ENCODE results near the gene PHACTR3. TPM values are rescaled to one million over a fixed set of nuclear protein-coding genes. Genes with fewer than 3 reads are reported as not detected.

The PHACTR3 gene
- total and polyA plus RNA-seq, 2 donors (not counting 3 experiments of a cell fraction or from before 2014, with no cell fraction given): not detected

DNA sequence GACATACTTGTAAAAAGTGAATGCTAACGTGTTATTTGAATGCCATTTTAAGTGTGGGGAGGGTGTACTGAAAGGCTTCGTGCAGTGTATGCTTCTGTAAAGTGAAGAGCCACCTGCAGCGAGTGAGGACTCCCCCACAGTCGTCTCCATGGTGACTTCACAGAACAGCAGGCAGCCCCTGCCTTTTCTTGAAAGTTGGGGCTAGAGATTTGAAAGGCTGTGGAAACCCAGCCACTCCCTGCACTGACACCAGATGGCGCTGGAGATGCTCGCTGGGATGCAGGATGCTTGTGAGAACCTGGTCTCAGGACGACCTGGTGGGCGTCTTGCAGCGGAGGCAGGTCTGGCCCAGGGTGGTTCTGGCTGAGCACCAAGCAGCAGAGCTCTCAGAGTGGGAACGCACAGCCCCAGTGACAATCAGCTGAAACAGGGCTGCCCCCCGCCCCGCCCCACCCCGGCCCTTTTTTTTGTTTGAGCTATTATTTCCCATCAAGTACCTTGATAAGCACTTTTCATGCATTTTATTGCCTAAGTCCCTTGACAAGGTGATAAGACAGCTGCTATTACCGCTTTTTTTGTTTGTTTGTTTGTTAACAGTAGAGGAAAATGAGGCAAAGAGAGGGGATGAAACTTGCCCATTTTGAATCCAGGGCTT is 178.8 kb downstream of the PHACTR3 start:
- H3K9ac ChIP-seq (replicated peaks; ENCODE audit: extremely low read depth, insufficient read depth, low read length): no peak overlapping the region
- no peak overlapping the region for H3K4me2 ChIP-seq (ENCODE audit: insufficient read depth, low read length)
- H3K4me3 ChIP-seq (replicated peaks in 1 of 3; ENCODE audit: insufficient read depth in 1 of 3, low read depth in 1 of 3, low read length in 3 of 3): no peak overlapping the region
- no peak overlapping the region for H3K27ac ChIP-seq (ENCODE audit: insufficient read depth, low read depth, low read length)
- H3K9me3 ChIP-seq (replicated peaks; ENCODE audit: control insufficient read depth, insufficient read depth, low read length): no peaks in the 10 kb centered on the region
- H3K9me1 ChIP-seq (replicated peaks; ENCODE audit: control insufficient read depth, extremely low read depth, insufficient read depth, low read length): no peaks in the 10 kb centered on the region
- ChIA-PET POLR2A (no interaction called here), CTCF (no interaction called here)
- intact Hi-C loops (cut with micrococcal nuclease) (loop anchor here (1.0 kb wide), 1 partner anchor 67 kb away; no protein-coding TSS in a partner anchor), dilution Hi-C loops (cut with MboI; ENCODE audit: extremely low pct_ligation_motif_present, low sequenced_read_pairs) (no loop called here)
- no peaks in the 10 kb centered on the region for H3K27me3 ChIP-seq (ENCODE audit: control insufficient read depth in 2 of 2, insufficient read depth in 2 of 2, low read length in 2 of 2)
- TF ChIP-seq GATA2 (IDR thresholded peaks at IDR 0.05; ENCODE audit: insufficient read depth, insufficient read length, low read depth, low read length): no peak
- TF ChIP-seq, protein P1, sequence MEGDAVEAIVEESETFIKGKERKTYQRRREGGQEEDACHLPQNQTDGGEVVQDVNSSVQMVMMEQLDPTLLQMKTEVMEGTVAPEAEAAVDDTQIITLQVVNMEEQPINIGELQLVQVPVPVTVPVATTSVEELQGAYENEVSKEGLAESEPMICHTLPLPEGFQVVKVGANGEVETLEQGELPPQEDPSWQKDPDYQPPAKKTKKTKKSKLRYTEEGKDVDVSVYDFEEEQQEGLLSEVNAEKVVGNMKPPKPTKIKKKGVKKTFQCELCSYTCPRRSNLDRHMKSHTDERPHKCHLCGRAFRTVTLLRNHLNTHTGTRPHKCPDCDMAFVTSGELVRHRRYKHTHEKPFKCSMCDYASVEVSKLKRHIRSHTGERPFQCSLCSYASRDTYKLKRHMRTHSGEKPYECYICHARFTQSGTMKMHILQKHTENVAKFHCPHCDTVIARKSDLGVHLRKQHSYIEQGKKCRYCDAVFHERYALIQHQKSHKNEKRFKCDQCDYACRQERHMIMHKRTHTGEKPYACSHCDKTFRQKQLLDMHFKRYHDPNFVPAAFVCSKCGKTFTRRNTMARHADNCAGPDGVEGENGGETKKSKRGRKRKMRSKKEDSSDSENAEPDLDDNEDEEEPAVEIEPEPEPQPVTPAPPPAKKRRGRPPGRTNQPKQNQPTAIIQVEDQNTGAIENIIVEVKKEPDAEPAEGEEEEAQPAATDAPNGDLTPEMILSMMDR (IDR thresholded peaks at IDR 0.05; ENCODE audit: extremely low read depth in 1 of 2, insufficient read depth in 1 of 2, low read depth in 1 of 2, low read length in 2 of 2): peak; percentile 69 to 82
- FAIRE-seq (peak; percentile 37), DNase-seq (ENCODE audit: low read depth, low spot score) (peak; percentile 10)
- no peaks in the 10 kb centered on the region for H3K36me3 ChIP-seq (ENCODE audit: control insufficient read depth in 2 of 2, extremely low read depth in 1 of 2, insufficient read depth in 2 of 2, low read length in 2 of 2)
- no peaks in the 10 kb centered on the region for H3K4me1 ChIP-seq (ENCODE audit: control insufficient read depth, extremely low read depth, insufficient read depth, low read length)
- no TSS peak for BruUV-seq (replicated peaks)
- no peak overlapping the region for H2AFZ ChIP-seq (ENCODE audit: low read depth, low read length)
- H4K20me1 ChIP-seq (replicated peaks; ENCODE audit: control insufficient read depth, extremely low read depth, insufficient read depth, low read length): no peaks in the 10 kb centered on the region
- H3K79me2 ChIP-seq (ENCODE audit: control insufficient read depth, insufficient read depth, low read length): no peaks in the 10 kb centered on the region

DNA sequence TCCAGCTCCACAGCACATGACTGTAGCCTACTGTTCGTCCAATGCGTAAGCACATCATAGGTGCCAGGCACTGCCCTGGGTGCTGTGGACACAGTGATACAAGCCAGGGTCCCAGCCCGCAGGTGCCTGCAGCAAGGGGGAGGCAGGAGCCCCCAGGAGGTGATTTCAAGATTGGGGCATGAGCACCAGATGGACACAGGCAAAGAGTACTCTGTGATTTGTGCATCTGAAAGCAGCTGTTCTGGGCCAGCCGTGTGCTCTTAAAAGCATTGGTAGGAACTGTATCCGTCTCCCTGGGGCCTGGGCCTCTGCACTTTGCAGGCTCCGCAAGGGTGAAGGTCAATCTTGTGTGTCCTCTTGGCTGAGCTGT is 179.3 kb downstream of the PHACTR3 start:
- POLR2A ChIA-PET: no interaction called here
- H3K9me3 ChIP-seq (replicated peaks; ENCODE audit: control insufficient read depth, insufficient read depth, low read length): no peaks in the 10 kb centered on the region

More for the DNA sequence above, 179.3 kb downstream of the PHACTR3 start:
- no peaks in the 10 kb centered on the region for H4K20me1 ChIP-seq (replicated peaks; ENCODE audit: control insufficient read depth, extremely low read depth, insufficient read depth, low read length)
- no peak overlapping the region for H3K9ac ChIP-seq (replicated peaks; ENCODE audit: extremely low read depth, insufficient read depth, low read length)
- H3K27me3 ChIP-seq (ENCODE audit: control insufficient read depth in 2 of 2, insufficient read depth in 2 of 2, low read length in 2 of 2): no peaks in the 10 kb centered on the region
- H3K79me2 ChIP-seq (ENCODE audit: control insufficient read depth, insufficient read depth, low read length): no peaks in the 10 kb centered on the region
- DNase-seq (ENCODE audit: low read depth, low spot score) (no peak), FAIRE-seq (no peak)
- no peaks in the 10 kb centered on the region for H3K4me1 ChIP-seq (ENCODE audit: control insufficient read depth, extremely low read depth, insufficient read depth, low read length)
- H3K27ac ChIP-seq (ENCODE audit: insufficient read depth, low read depth, low read length): no peak overlapping the region
- no peak overlapping the region for H3K4me3 ChIP-seq (replicated peaks in 1 of 3; ENCODE audit: insufficient read depth in 1 of 3, low read depth in 1 of 3, low read length in 3 of 3)
- TF ChIP-seq MYC (IDR thresholded peaks at IDR 0.05; ENCODE audit: low read depth, low read length) (no peak), GATA2 (IDR thresholded peaks at IDR 0.05; ENCODE audit: insufficient read depth, insufficient read length, low read depth, low read length) (no peak), EZH2 (IDR thresholded peaks at IDR 0.05; ENCODE audit: borderline replicate concordance, low read depth, low read length, severe bottlenecking) (no peak), FOS (IDR thresholded peaks at IDR 0.05; ENCODE audit: borderline replicate concordance, insufficient read depth, low read length) (no peak), POLR2A (IDR thresholded peaks at IDR 0.05; ENCODE audit: low read depth, low read length) (no peak), JUN (IDR thresholded peaks at IDR 0.05; ENCODE audit: borderline replicate concordance, insufficient read depth, insufficient read length, low read depth) (no peak), POLR2AphosphoS5 (IDR thresholded peaks at IDR 0.05; ENCODE audit: insufficient read depth, low read depth, low read length) (no peak)
- TF ChIP-seq, protein P1 (IDR thresholded peaks at IDR 0.05; ENCODE audit: extremely low read depth in 1 of 2, insufficient read depth in 1 of 2, low read depth in 1 of 2, low read length in 2 of 2): no peak
- TF ChIP-seq, protein P2, sequence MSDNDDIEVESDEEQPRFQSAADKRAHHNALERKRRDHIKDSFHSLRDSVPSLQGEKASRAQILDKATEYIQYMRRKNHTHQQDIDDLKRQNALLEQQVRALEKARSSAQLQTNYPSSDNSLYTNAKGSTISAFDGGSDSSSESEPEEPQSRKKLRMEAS (IDR thresholded peaks at IDR 0.05; ENCODE audit: insufficient read depth, insufficient read length): no peak
- H3K4me2 ChIP-seq (ENCODE audit: insufficient read depth, low read length): no peak overlapping the region
- CTCF ChIA-PET: interaction anchor here (0.5 kb wide), 1 partner anchor 165 kb away, joined by 3 read pairs; no protein-coding TSS in a partner anchor
- H3K9me1 ChIP-seq (replicated peaks; ENCODE audit: control insufficient read depth, extremely low read depth, insufficient read depth, low read length): no peaks in the 10 kb centered on the region
- no peaks in the 10 kb centered on the region for H3K36me3 ChIP-seq (ENCODE audit: control insufficient read depth in 2 of 2, extremely low read depth in 1 of 2, insufficient read depth in 2 of 2, low read length in 2 of 2)
- no peak overlapping the region for H2AFZ ChIP-seq (ENCODE audit: low read depth, low read length)
- intact Hi-C loops (cut with micrococcal nuclease) (loop anchor here (1.0 kb wide), 1 partner anchor 67 kb away; no protein-coding TSS in a partner anchor), dilution Hi-C loops (cut with MboI; ENCODE audit: extremely low pct_ligation_motif_present, low sequenced_read_pairs) (no loop called here)
- BruUV-seq (replicated peaks): no TSS peak
